Loucy (cell line): ENCODE data around the gene AGPAT2.

Experiments
- EZH2phosphoT487 ChIP-seq: fragments of 200-600 bp; IDR thresholded peaks from 2 replicates; pipeline ENCODE4 v1.6.1; 2018; ENCODE audit warnings: antibody characterized with exemption, mild to moderate bottlenecking, moderate library complexity, borderline replicate concordance
- TF ChIP-seq, protein P1 (sequence below): fragments of 200-600 bp; sonication (generic); conservative IDR thresholded peaks from 2 replicates; pipeline ENCODE4 v1.5.1; 2014; ENCODE audit warnings: mild to moderate bottlenecking, antibody characterized with exemption, low read length

DNA sequence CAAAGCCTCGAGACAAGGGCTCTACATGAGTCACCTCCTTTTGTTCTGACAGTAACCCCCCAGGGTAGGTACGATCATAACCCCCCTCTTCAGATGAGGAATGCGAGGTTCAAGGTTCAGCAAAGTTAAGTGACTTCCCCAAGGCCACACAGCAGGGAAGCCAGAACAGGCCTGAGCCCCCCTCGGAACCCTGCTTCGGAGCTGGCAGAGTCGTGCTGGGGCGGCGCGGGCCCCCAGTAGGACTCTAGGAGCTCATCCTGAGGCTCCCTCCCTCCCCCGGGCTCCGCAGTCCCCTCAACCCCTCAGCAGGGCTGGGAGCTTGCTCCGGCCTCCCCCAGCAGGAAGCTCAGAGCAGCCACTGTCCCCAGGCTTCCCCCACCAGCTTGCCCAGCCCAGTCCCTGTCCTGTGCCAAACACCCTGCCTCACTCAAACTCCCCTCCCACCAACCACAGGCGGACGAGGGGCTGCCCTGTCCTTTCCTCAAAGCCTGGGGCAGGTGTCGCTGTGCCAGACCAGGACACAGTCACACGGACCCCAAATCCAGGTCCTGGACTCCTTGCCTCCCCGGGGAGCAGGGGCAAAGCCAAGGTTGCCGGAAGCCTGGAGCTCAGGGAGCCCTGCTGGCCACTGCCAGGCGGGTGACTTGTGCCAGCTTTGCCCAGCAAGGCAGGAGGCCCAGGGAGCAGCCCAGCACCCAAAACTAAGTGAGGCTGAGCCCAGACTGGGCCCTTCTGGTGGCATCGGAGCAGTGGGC, 5.1 kb downstream of the AGPAT2 start:
- TF ChIP-seq, protein P1, sequence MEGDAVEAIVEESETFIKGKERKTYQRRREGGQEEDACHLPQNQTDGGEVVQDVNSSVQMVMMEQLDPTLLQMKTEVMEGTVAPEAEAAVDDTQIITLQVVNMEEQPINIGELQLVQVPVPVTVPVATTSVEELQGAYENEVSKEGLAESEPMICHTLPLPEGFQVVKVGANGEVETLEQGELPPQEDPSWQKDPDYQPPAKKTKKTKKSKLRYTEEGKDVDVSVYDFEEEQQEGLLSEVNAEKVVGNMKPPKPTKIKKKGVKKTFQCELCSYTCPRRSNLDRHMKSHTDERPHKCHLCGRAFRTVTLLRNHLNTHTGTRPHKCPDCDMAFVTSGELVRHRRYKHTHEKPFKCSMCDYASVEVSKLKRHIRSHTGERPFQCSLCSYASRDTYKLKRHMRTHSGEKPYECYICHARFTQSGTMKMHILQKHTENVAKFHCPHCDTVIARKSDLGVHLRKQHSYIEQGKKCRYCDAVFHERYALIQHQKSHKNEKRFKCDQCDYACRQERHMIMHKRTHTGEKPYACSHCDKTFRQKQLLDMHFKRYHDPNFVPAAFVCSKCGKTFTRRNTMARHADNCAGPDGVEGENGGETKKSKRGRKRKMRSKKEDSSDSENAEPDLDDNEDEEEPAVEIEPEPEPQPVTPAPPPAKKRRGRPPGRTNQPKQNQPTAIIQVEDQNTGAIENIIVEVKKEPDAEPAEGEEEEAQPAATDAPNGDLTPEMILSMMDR = no peak
- TF ChIP-seq EZH2phosphoT487 = no peak
